Fibroblast of lung (primary cell): Measurements from ENCODE around the gene PXMP2. TPM values are rescaled to one million over a fixed set of nuclear protein-coding genes. Genes with fewer than 3 reads are reported as not detected.

Source experiments
- DNase-seq, 2 donors: peaks; one replicate each; pipeline versions ENCODE4 v3.0.0 to v3.0.0-alpha.2; 2010; ENCODE audit warnings: low read depth in 2 of 2
- H2AFZ ChIP-seq: 2 replicates; pipeline ENCODE4 v1.5.1; 2012; ENCODE audit warnings: low read length, control low read depth, inconsistent platforms
- H3K27ac ChIP-seq: 2 replicates; pipeline ENCODE4 v1.5.1; 2011; ENCODE audit warnings: low read length, control low read depth; ENCODE audit not compliant: insufficient read depth
- H3K27me3 ChIP-seq: 2 replicates; pipeline ENCODE4 v1.5.1; 2011; ENCODE audit warnings: mild to moderate bottlenecking, low read length; ENCODE audit not compliant: control insufficient read depth, insufficient read depth
- H3K36me3 ChIP-seq: 2 replicates; pipeline ENCODE4 v1.5.1; 2011; ENCODE audit warnings: low read length; ENCODE audit not compliant: control insufficient read depth, insufficient read depth
- H3K4me1 ChIP-seq: 2 replicates; pipeline ENCODE4 v1.5.1; 2011; ENCODE audit warnings: low read length; ENCODE audit not compliant: control insufficient read depth, insufficient read depth; ENCODE audit errors: extremely low read depth
- H3K4me2 ChIP-seq: 2 replicates; pipeline ENCODE4 v1.5.1; 2011; ENCODE audit warnings: low read length, control low read depth; ENCODE audit not compliant: insufficient read depth; ENCODE audit errors: extremely low read depth
- H3K4me3 ChIP-seq, 4 experiments: fragments of 200-600 bp in 1 of 4; sonication (generic) in 1 of 4; replicated peaks in 1 of 4; 2 replicates each; pipeline ENCODE4 v1.5.1; 2011 to 2016; ENCODE audit warnings: low read length in 4 of 4, low read depth in 3 of 4, mild to moderate bottlenecking in 3 of 4, control low read depth in 2 of 4, inconsistent platforms in 1 of 4, mixed read lengths in 1 of 4; ENCODE audit not compliant: insufficient read depth in 1 of 4; ENCODE audit errors: control extremely low read depth in 1 of 4
- H3K79me2 ChIP-seq: 2 replicates; pipeline ENCODE4 v1.5.1; 2012; ENCODE audit warnings: mild to moderate bottlenecking, low read length, inconsistent platforms; ENCODE audit not compliant: control insufficient read depth, insufficient read depth
- H3K9ac ChIP-seq: 2 replicates; pipeline ENCODE4 v1.5.1; 2011; ENCODE audit warnings: mild to moderate bottlenecking, low read length, control low read depth; ENCODE audit not compliant: insufficient read depth
- H3K9me3 ChIP-seq: 2 replicates; pipeline ENCODE4 v1.5.1; 2012; ENCODE audit warnings: low read depth, low read length; ENCODE audit not compliant: control insufficient read depth, insufficient read depth
- H4K20me1 ChIP-seq: 2 replicates; pipeline ENCODE4 v1.5.1; 2011; ENCODE audit warnings: low read length; ENCODE audit not compliant: control insufficient read depth, insufficient read depth; ENCODE audit errors: extremely low read depth
- EZH2 ChIP-seq: IDR thresholded peaks from 2 replicates; pipeline ENCODE4 v1.5.1; 2012; ENCODE audit warnings: low read length, control low read depth, mild to moderate bottlenecking; ENCODE audit errors: missing control alignments
- polyA plus RNA-seq, 2 donors: library from polyadenylated mRNA; depleted of rRNA in 1 of 2; stranded (reverse) in 1 of 2; unstranded in 1 of 2; fragments of >200 nt; gene quantifications; 2 replicates each; pipeline ENCODE4 v1.2.1, GENCODE V29; 2011 to 2012; ENCODE audit warnings: missing spikeins in 1 of 2
- total RNA-seq: library from RNA; depleted of rRNA; stranded (reverse); fragments of >200 nt; gene quantifications from 2 replicates; pipeline ENCODE4 v1.2.1, GENCODE V29; 2014
- TF ChIP-seq, protein P1 (sequence below), 2 donors: IDR thresholded peaks in 1 of 2; conservative IDR thresholded peaks in 1 of 2; 1 replicate in 1 of 2; 2 replicates in 1 of 2; pipeline ENCODE4 v1.5.1; 2011 to 2012; ENCODE audit warnings: low read length in 2 of 2, control low read depth in 1 of 2, inconsistent platforms in 1 of 2, low read depth in 1 of 2, mild to moderate bottlenecking in 1 of 2

Gene PXMP2
- total and polyA plus RNA-seq, 2 donors (not counting 1 experiment from before 2014, with no cell fraction given), result 10.6 to 14.5 TPM

- peaks cover 30% of the 10 kb centered on the region for H3K79me2 ChIP-seq
Measured at GRCh38 chr12:132711080-132711843, 23.9 kb downstream of the PXMP2 start.

DNA sequence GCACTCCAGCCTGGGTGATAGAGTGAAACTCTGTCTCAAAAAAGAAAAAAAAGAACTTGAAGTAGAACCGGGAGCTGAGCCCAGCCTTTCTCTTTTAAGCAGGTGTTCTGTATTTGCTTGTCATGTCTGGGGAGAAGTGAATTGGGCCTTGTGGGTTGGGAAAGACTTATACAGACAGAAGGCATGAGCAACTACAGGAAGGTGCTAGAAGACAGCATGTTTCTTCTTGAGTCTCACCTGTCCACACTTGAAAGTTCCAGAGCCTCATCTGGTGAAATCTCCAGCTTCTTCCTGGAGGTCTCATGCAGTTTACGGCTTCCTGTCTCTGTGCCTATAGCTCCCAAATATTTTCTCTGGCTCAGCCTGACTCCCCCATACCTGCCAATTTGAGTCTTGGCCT, 25.7 kb downstream of the PXMP2 start:
- Histone ChIP-seq H3K79me2 (peaks cover 30% of the 10 kb centered on the region), H3K27ac (no peak overlapping the region), H3K9me3 (no peaks in the 10 kb centered on the region), H3K4me3 (no peak overlapping the region), H2AFZ (no peak overlapping the region), H3K4me2 (no peak overlapping the region), H3K36me3 (peaks cover 1% of the 10 kb centered on the region), H3K9ac (no peak overlapping the region), H4K20me1 (no peaks in the 10 kb centered on the region), H3K27me3 (no peaks in the 10 kb centered on the region), H3K4me1 (no peaks in the 10 kb centered on the region)
- DNase-seq, result no peak
- TF ChIP-seq, protein P1, sequence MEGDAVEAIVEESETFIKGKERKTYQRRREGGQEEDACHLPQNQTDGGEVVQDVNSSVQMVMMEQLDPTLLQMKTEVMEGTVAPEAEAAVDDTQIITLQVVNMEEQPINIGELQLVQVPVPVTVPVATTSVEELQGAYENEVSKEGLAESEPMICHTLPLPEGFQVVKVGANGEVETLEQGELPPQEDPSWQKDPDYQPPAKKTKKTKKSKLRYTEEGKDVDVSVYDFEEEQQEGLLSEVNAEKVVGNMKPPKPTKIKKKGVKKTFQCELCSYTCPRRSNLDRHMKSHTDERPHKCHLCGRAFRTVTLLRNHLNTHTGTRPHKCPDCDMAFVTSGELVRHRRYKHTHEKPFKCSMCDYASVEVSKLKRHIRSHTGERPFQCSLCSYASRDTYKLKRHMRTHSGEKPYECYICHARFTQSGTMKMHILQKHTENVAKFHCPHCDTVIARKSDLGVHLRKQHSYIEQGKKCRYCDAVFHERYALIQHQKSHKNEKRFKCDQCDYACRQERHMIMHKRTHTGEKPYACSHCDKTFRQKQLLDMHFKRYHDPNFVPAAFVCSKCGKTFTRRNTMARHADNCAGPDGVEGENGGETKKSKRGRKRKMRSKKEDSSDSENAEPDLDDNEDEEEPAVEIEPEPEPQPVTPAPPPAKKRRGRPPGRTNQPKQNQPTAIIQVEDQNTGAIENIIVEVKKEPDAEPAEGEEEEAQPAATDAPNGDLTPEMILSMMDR (conservative IDR thresholded peaks at IDR 0.05 in 1 of 2, IDR thresholded peaks at IDR 0.05 in 1 of 2; ENCODE audit: low read depth in 1 of 2, low read length in 2 of 2), result no peak
- TF ChIP-seq EZH2, result no peak

More at GRCh38 chr12:132711080-132711843, 23.9 kb downstream of the PXMP2 start:
- peak overlapping the region; percentile 47 for H3K27ac ChIP-seq
- peak overlapping the region; percentile 17 for H2AFZ ChIP-seq
- peaks cover 1% of the 10 kb centered on the region for H3K36me3 ChIP-seq
- no peaks in the 10 kb centered on the region for H4K20me1 ChIP-seq
- no peaks in the 10 kb centered on the region for H3K4me1 ChIP-seq
- DNase-seq, result peak; percentile 17 to 45
- H3K9ac ChIP-seq, result peak overlapping the region; percentile 75
- TF ChIP-seq EZH2, result no peak
- TF ChIP-seq, protein P1 (conservative IDR thresholded peaks at IDR 0.05 in 1 of 2, IDR thresholded peaks at IDR 0.05 in 1 of 2; ENCODE audit: low read depth in 1 of 2, low read length in 2 of 2), result no peak
- no peaks in the 10 kb centered on the region for H3K9me3 ChIP-seq
- peak overlapping the region; percentile 46 to 92 (median 78) for H3K4me3 ChIP-seq
- H3K4me2 ChIP-seq, result peak overlapping the region; percentile 28
- H3K27me3 ChIP-seq, result no peaks in the 10 kb centered on the region

GRCh38 chr12:132715874-132716273, 28.5 kb downstream of the PXMP2 start:
- H3K9ac ChIP-seq, result no peak overlapping the region
- no peak overlapping the region for H2AFZ ChIP-seq
- H3K4me3 ChIP-seq, result no peak overlapping the region
- no peaks in the 10 kb centered on the region for H3K27me3 ChIP-seq
- H3K4me2 ChIP-seq, result no peak overlapping the region
- no peaks in the 10 kb centered on the region for H3K9me3 ChIP-seq
- no peak for DNase-seq
- H3K79me2 ChIP-seq, result peaks cover 30% of the 10 kb centered on the region
- H3K27ac ChIP-seq, result no peak overlapping the region
- H4K20me1 ChIP-seq, result no peaks in the 10 kb centered on the region
- H3K4me1 ChIP-seq, result no peaks in the 10 kb centered on the region
- H3K36me3 ChIP-seq, result peaks cover 17% of the 10 kb centered on the region
- TF ChIP-seq EZH2, result no peak
- TF ChIP-seq, protein P1 (conservative IDR thresholded peaks at IDR 0.05 in 1 of 2, IDR thresholded peaks at IDR 0.05 in 1 of 2; ENCODE audit: low read depth in 1 of 2, low read length in 2 of 2), result no peak
